Natural killer cell (primary cell): ENCODE measurements around the gene PIK3CD. TPM values are rescaled to one million over a fixed set of nuclear protein-coding genes. Genes with fewer than 3 reads are reported as not detected.

ENCODE experiments used
- ATAC-seq, 3 donors: fragments of 150-1000 bp in 2 of 3; fragments of 200-7000 bp in 1 of 3; cut with Tn5 transposase; 1 replicate in 1 of 3; 2 replicates in 2 of 3; pipeline ENCODE4 v1.10.0; 2021; ENCODE audit warnings: mild to moderate bottlenecking in 2 of 3, moderate library complexity in 2 of 3
- DNase-seq, 2 donors: peaks; one replicate each; pipeline versions ENCODE4 v3.0.0 to v3.0.0-alpha.2; 2013 to 2021; ENCODE audit warnings: mixed read lengths in 1 of 2
- H3K27ac ChIP-seq: one replicate; pipeline ENCODE4 v1.5.1; 2013; ENCODE audit warnings: mild to moderate bottlenecking, low read length
- H3K27me3 ChIP-seq: one replicate; pipeline ENCODE4 v1.6.1; 2013; ENCODE audit warnings: low read length; ENCODE audit not compliant: control insufficient read depth, insufficient read depth
- H3K36me3 ChIP-seq: one replicate; pipeline ENCODE4 v1.6.1; 2013; ENCODE audit warnings: low read length; ENCODE audit not compliant: control insufficient read depth, insufficient read depth
- H3K4me1 ChIP-seq: one replicate; pipeline ENCODE4 v1.6.1; 2013; ENCODE audit warnings: low read length; ENCODE audit not compliant: control insufficient read depth, insufficient read depth
- H3K4me3 ChIP-seq: one replicate; pipeline ENCODE4 v1.5.1; 2013; ENCODE audit warnings: low read length
- H3K9me3 ChIP-seq: one replicate; pipeline ENCODE4 v1.6.1; 2013; ENCODE audit warnings: low read length; ENCODE audit not compliant: control insufficient read depth, insufficient read depth
- H3K27ac Mint-ChIP-seq, 2 donors: one replicate each; pipeline ENCODE4 v1.8.0; 2022; ENCODE audit warnings: mild to moderate bottlenecking in 2 of 2, mixed read lengths in 2 of 2, moderate library complexity in 1 of 2
- H3K27me3 Mint-ChIP-seq, 2 donors: one replicate each; pipeline ENCODE4 v1.8.0; 2022; ENCODE audit warnings: low read depth in 2 of 2, mixed read lengths in 2 of 2
- H3K36me3 Mint-ChIP-seq: one replicate; pipeline ENCODE4 v1.8.0; 2022; ENCODE audit warnings: mixed read lengths
- H3K4me1 Mint-ChIP-seq, 2 donors: one replicate each; pipeline ENCODE4 v1.8.0; 2022; ENCODE audit warnings: mixed read lengths in 2 of 2
- H3K4me3 Mint-ChIP-seq: one replicate; pipeline ENCODE4 v1.8.0; 2022; ENCODE audit warnings: mild to moderate bottlenecking, moderate library complexity, mixed read lengths
- H3K9me3 Mint-ChIP-seq, 2 donors: one replicate each; pipeline ENCODE4 v1.8.0; 2022; ENCODE audit warnings: mixed read lengths in 2 of 2
- WGBS: methylation state at CpG from one replicate; pipeline ENCODE4 v1.1.7; 2013; ENCODE audit warnings: missing lambda C conversion rate; ENCODE audit not compliant: insufficient coverage; 5-methylcytosine and 5-hydroxymethylcytosine counted together
- intact Hi-C: fragments of 100-400 bp; cut with micrococcal nuclease; formaldehyde crosslinking; loops from one replicate; pipeline ENCODE4 v1.14.2; 2022
- total RNA-seq, 4 donors: library from RNA; stranded (reverse); fragments of 120-200 nt in 1 of 4; gene quantifications; one replicate each; pipeline versions ENCODE4 v1.2.3 to v1.2.4, GENCODE V29; 2013 to 2022
- TF ChIP-seq, protein P1 (sequence below): fragments of 200-600 bp; IDR thresholded peaks from one replicate; pipeline ENCODE4 v1.8.0; 2022; ENCODE audit warnings: antibody characterized with exemption

PIK3CD gene
- total RNA-seq, 3 donors from 2014 or later (not counting 1 experiment from before 2014, with no cell fraction given) = 171 to 240 (median 198) TPM

DNA sequence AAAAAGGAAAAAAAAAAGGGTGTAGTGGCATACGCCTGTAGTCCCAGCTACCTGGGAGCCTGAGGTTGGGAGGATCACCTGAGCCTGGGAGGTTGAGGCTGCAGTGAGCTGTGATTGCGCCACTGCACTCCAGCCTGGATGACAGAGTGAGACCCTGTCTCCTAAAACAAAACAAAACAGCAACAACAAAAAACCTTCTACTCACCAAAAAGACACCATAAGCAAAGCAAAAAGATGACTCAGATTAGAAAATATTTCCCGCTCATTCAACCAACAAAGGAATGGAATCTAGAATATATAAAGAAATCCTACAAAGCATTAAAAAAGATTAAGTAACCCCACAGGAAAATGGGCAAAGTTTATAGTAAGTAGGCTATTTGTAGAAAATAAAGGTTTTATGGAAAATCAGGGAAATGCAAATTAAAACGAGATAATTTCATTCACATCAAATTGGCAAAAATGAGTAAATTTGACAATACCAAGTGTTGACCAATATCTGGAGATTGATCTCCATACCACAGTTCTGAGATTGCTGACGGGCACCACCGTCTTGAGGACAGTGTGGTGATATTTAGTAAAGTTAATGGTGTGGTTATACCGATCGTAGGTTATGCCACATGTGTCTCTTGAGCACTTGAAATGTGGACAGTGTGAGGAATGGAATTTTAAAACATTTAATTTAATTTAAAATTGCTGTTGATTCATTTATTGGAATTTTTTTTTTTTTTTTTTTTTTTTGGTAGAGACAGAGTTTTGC is 54.0 kb downstream of the PIK3CD start:
- Histone ChIP-seq H3K4me3 (no peak overlapping the region), H3K36me3 (peaks cover 14% of the 10 kb centered on the region), H3K27ac (peak overlapping the region; percentile 18), H3K9me3 (no peaks in the 10 kb centered on the region), H3K27me3 (no peaks in the 10 kb centered on the region), H3K4me1 (peaks cover 65% of the 10 kb centered on the region)
- peaks cover 39 to 56% of the 10 kb centered on the region in 2 donors for H3K4me1 Mint-ChIP-seq
- no peaks in the 10 kb centered on the region for H3K27me3 Mint-ChIP-seq
- ATAC-seq (peak in 2 of 3 donors; percentile 57 to 61), DNase-seq (no peak)
- peak overlapping the region; percentile 82 for H3K4me3 Mint-ChIP-seq
- peaks cover 5% of the 10 kb centered on the region for H3K36me3 Mint-ChIP-seq
- peak overlapping the region; percentile 89 to 94 for H3K27ac Mint-ChIP-seq
- 26% methylated on average over 6 of the region's 8 CpGs for WGBS
- H3K9me3 Mint-ChIP-seq = no peaks in the 10 kb centered on the region
- intact Hi-C loops = no loop called here
- TF ChIP-seq, protein P1, sequence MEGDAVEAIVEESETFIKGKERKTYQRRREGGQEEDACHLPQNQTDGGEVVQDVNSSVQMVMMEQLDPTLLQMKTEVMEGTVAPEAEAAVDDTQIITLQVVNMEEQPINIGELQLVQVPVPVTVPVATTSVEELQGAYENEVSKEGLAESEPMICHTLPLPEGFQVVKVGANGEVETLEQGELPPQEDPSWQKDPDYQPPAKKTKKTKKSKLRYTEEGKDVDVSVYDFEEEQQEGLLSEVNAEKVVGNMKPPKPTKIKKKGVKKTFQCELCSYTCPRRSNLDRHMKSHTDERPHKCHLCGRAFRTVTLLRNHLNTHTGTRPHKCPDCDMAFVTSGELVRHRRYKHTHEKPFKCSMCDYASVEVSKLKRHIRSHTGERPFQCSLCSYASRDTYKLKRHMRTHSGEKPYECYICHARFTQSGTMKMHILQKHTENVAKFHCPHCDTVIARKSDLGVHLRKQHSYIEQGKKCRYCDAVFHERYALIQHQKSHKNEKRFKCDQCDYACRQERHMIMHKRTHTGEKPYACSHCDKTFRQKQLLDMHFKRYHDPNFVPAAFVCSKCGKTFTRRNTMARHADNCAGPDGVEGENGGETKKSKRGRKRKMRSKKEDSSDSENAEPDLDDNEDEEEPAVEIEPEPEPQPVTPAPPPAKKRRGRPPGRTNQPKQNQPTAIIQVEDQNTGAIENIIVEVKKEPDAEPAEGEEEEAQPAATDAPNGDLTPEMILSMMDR = no peak

DNA sequence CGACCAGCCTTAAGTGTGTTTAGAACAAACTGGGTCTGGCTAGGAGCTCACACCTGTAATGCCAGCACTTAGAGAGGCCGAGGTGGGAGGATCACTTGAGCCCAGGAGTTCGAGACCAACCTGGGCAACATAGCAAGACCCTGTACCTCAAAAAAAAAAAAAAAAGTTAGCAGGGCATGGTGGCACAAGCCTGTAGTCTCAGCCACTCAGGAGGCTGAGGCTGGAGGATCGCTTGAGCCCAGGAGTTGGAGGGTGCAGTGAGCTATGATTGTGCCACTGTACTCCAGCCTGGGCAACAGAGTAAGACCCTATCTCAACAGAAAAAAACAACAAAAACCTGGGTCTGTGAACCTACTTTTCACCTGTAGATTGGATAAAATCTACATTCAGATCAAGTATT is 54.6 kb downstream of the PIK3CD start:
- 90% methylated on average over 4 of the region's 4 CpGs for WGBS
- no peak for DNase-seq

DNA sequence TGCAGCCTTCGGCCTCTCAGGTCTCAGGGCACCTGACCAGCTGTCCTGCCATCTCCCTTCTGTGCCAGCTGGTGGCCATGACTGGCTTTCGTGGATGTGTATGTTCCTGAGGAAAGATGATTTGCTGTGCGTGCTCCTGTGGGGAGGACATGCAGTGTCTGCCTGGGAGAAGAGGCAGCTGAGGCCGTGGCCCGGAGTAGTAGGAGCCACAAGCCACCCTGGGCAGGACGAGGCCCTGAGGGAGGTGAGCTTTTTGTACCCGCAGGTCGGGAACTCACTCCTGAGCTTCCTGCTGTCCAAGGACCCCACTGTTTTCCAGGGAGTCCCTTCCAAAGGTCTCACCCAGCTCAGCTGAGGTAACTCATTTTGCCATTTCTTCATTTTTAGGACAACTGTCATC is 58.5 kb downstream of the PIK3CD start:
- H3K27me3 Mint-ChIP-seq = no peaks in the 10 kb centered on the region
- Histone ChIP-seq H3K4me3 (no peak overlapping the region), H3K9me3 (no peaks in the 10 kb centered on the region), H3K27ac (no peak overlapping the region), H3K4me1 (peaks cover 67% of the 10 kb centered on the region), H3K36me3 (peaks cover 36% of the 10 kb centered on the region), H3K27me3 (no peaks in the 10 kb centered on the region)
- peaks cover 33 to 50% of the 10 kb centered on the region in 2 donors for H3K4me1 Mint-ChIP-seq
- peak overlapping the region; percentile 88 to 89 for H3K27ac Mint-ChIP-seq
- DNase-seq (no peak), ATAC-seq (no peak)
- H3K4me3 Mint-ChIP-seq = no peak overlapping the region
- H3K9me3 Mint-ChIP-seq = no peaks in the 10 kb centered on the region
- TF ChIP-seq, protein P1 = no peak
- WGBS = 96% methylated on average over 8 of the region's 8 CpGs
- intact Hi-C loops = no loop called here
- H3K36me3 Mint-ChIP-seq = peaks cover 6% of the 10 kb centered on the region

More for the DNA sequence above, 54.6 kb downstream of the PIK3CD start:
- Histone ChIP-seq H3K9me3 (no peaks in the 10 kb centered on the region), H3K36me3 (peaks cover 13% of the 10 kb centered on the region), H3K27me3 (no peaks in the 10 kb centered on the region), H3K4me3 (no peak overlapping the region), H3K27ac (peak overlapping the region; percentile 18), H3K4me1 (peaks cover 64% of the 10 kb centered on the region)
- Mint-ChIP-seq H3K4me3 (no peak overlapping the region), H3K4me1 (peaks cover 40 to 53% of the 10 kb centered on the region in 2 donors), H3K27ac (peak overlapping the region; percentile 89 to 94), H3K27me3 (no peaks in the 10 kb centered on the region), H3K36me3 (peaks cover 6% of the 10 kb centered on the region), H3K9me3 (no peaks in the 10 kb centered on the region)
- no peak for ATAC-seq
- TF ChIP-seq, protein P1 = no peak
- intact Hi-C loops = no loop called here
